ENCODE results near the gene NDUFB10.

DNA sequence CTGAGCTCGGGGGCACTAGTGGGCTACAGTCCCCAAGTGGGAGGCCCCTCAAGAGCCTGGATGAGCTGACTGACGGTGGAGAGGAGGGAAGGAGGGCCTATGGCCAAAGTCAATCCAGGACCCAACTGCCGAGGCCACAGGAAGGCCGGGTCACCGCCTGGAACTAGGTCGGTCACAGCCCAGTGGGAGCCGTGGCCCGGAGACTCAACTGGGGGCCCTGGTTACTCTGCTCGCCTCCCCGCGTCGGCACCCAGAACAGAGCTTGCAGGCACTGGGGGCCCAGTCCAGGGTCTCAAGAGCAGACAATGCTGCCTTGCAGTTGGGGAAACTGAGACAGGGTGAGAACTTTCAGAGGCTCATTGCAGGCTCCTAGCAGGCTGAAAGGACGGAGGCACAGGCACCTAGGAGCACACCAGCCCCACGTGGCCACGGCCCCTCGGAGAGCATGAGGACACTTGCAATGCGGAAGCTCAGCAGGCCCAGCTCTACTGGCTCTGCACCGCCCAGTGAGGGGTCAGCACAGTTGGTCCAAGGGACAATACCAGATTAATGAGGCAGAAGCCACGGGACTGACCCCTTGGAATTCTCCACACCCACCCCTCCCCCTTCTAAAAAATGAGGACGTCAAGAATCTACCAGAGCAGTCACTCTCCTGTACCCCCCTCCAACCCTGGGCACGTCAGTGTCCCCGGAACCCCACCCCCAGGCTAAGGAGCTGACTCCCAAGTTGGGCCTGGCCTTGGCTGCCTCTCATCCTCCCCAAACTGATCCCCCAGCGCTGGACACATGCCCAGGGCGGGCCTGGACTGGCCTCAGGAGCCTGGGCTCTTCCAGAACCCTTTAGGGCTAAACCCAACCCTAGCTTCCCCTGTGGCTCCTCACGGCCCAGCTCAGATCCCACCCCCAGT is 43.4 kb upstream of the NDUFB10 start:
- TF ChIP-seq TAF1 (conservative IDR thresholded peaks at IDR 0.05) (no peak), YY1 (IDR thresholded peaks at IDR 0.05) (no peak), JUND (IDR thresholded peaks at IDR 0.05) (no peak), FOXA2 (IDR thresholded peaks at IDR 0.05) (no peak), FOXA1 (IDR thresholded peaks at IDR 0.05) (no peak), SP1 (IDR thresholded peaks at IDR 0.05) (no peak)
- TF ChIP-seq, protein P1, sequence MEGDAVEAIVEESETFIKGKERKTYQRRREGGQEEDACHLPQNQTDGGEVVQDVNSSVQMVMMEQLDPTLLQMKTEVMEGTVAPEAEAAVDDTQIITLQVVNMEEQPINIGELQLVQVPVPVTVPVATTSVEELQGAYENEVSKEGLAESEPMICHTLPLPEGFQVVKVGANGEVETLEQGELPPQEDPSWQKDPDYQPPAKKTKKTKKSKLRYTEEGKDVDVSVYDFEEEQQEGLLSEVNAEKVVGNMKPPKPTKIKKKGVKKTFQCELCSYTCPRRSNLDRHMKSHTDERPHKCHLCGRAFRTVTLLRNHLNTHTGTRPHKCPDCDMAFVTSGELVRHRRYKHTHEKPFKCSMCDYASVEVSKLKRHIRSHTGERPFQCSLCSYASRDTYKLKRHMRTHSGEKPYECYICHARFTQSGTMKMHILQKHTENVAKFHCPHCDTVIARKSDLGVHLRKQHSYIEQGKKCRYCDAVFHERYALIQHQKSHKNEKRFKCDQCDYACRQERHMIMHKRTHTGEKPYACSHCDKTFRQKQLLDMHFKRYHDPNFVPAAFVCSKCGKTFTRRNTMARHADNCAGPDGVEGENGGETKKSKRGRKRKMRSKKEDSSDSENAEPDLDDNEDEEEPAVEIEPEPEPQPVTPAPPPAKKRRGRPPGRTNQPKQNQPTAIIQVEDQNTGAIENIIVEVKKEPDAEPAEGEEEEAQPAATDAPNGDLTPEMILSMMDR (IDR thresholded peaks at IDR 0.05; ENCODE audit: low read depth, low read length, missing input control): no peak
- TF ChIP-seq, protein P2, sequence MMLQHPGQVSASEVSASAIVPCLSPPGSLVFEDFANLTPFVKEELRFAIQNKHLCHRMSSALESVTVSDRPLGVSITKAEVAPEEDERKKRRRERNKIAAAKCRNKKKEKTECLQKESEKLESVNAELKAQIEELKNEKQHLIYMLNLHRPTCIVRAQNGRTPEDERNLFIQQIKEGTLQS (IDR thresholded peaks at IDR 0.05): no peak
- TF ChIP-seq, protein P3, sequence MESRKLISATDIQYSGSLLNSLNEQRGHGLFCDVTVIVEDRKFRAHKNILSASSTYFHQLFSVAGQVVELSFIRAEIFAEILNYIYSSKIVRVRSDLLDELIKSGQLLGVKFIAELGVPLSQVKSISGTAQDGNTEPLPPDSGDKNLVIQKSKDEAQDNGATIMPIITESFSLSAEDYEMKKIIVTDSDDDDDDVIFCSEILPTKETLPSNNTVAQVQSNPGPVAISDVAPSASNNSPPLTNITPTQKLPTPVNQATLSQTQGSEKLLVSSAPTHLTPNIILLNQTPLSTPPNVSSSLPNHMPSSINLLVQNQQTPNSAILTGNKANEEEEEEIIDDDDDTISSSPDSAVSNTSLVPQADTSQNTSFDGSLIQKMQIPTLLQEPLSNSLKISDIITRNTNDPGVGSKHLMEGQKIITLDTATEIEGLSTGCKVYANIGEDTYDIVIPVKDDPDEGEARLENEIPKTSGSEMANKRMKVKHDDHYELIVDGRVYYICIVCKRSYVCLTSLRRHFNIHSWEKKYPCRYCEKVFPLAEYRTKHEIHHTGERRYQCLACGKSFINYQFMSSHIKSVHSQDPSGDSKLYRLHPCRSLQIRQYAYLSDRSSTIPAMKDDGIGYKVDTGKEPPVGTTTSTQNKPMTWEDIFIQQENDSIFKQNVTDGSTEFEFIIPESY (IDR thresholded peaks at IDR 0.05): no peak
- TF ChIP-seq, protein P4, sequence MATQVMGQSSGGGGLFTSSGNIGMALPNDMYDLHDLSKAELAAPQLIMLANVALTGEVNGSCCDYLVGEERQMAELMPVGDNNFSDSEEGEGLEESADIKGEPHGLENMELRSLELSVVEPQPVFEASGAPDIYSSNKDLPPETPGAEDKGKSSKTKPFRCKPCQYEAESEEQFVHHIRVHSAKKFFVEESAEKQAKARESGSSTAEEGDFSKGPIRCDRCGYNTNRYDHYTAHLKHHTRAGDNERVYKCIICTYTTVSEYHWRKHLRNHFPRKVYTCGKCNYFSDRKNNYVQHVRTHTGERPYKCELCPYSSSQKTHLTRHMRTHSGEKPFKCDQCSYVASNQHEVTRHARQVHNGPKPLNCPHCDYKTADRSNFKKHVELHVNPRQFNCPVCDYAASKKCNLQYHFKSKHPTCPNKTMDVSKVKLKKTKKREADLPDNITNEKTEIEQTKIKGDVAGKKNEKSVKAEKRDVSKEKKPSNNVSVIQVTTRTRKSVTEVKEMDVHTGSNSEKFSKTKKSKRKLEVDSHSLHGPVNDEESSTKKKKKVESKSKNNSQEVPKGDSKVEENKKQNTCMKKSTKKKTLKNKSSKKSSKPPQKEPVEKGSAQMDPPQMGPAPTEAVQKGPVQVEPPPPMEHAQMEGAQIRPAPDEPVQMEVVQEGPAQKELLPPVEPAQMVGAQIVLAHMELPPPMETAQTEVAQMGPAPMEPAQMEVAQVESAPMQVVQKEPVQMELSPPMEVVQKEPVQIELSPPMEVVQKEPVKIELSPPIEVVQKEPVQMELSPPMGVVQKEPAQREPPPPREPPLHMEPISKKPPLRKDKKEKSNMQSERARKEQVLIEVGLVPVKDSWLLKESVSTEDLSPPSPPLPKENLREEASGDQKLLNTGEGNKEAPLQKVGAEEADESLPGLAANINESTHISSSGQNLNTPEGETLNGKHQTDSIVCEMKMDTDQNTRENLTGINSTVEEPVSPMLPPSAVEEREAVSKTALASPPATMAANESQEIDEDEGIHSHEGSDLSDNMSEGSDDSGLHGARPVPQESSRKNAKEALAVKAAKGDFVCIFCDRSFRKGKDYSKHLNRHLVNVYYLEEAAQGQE (IDR thresholded peaks at IDR 0.05): no peak
